MV-4-11 (cell line): ENCODE data around the gene ATP8B2.
"Not testable (repeated sequence)": the region's sequence is repeated elsewhere in the genome, so short reads cannot be mapped to it uniquely, and the experiment has no call there.

Experiments
- DNase-seq: peaks from one replicate; lab custom pipeline; 2025; lab: John Stamatoyannopoulos, UW

Gene ATP8B2

GRCh38 chr1:154325583-154326545, 539 bp downstream of the ATP8B2 start:
- DNase-seq, result no peak

GRCh38 chr1:154326546-154327465, 1.5 kb downstream of the ATP8B2 start:
- no peak for DNase-seq

GRCh38 chr1:154327466-154328317, 2.4 kb downstream of the ATP8B2 start:
- DNase-seq, result no peak

- no peak for DNase-seq
Observed at GRCh38 chr1:154328318-154329151, 3.2 kb downstream of the ATP8B2 start.

- DNase-seq, result no peak
Observed at GRCh38 chr1:154329152-154329521, 3.8 kb downstream of the ATP8B2 start.

GRCh38 chr1:154329551-154330131, 4.3 kb downstream of the ATP8B2 start:
- no peak for DNase-seq

GRCh38 chr1:154330669-154331068, 5.3 kb downstream of the ATP8B2 start:
- no peak for DNase-seq

GRCh38 chr1:154334079-154335024, 9.0 kb downstream of the ATP8B2 start:
- no peak for DNase-seq

- DNase-seq, result peak; percentile 69
Observed at GRCh38 chr1:154335025-154335714, 9.8 kb downstream of the ATP8B2 start.

GRCh38 chr1:154337253-154337894, 12.0 kb downstream of the ATP8B2 start:
- no peak for DNase-seq

- no peak for DNase-seq
Observed at GRCh38 chr1:154338875-154339274, 13.6 kb downstream of the ATP8B2 start.

- not testable (repeated sequence) for DNase-seq
Observed at GRCh38 chr1:154341366-154341765, 16.0 kb downstream of the ATP8B2 start.

GRCh38 chr1:154342132-154342531, 16.8 kb downstream of the ATP8B2 start:
- DNase-seq, result no peak

- DNase-seq, result no peak
Observed at GRCh38 chr1:154342836-154343472, 17.6 kb downstream of the ATP8B2 start.

- DNase-seq, result no peak
Observed at GRCh38 chr1:154344977-154345837, 19.9 kb downstream of the ATP8B2 start.

- DNase-seq, result peak; percentile 29
Observed at GRCh38 chr1:154346276-154346917, 21.1 kb downstream of the ATP8B2 start.
